ENCODE measurements around the gene MXRA8.

Gene MXRA8

DNA sequence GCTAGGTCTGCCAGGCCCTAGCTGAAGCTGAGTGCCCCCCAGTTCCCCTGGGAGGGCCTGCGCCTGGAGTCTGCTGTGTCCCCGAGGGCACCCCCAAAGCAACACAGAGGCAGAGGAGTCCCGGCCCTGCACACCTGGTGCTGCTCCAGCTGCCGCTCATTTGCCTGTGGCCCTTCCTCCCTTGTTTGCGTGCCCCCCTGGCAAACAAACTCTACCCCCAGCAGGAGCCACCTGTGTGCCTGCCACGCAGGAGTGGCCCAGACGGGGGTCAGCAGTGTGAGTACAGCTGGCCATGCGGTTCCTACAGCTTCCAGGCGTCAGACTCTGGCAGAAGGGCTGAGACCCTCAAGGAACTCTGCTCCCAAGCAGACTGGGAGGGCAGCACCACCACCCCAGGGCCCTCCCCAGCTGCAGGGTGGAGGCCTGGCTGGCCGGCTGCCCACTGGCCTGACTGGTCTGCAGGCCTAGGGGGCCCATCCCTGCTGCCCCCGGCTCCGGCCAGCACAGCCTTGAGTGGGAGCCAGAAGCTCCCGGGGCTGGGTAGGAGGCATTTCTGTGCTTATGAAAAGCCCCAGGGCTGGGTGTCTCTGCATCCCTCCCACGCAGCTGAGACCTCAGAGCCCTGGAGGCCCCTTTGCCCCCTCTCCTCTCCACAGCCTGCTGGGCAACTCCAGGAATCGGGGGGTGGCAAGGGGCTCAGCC lies 27.8 kb downstream of the MXRA8 start:
- Histone ChIP-seq H3K4me1 (ENCODE audit: control insufficient read depth, insufficient read depth, low read length, poor library complexity, severe bottlenecking) (peaks cover 13% of the 10 kb centered on the region), H3K9me3 (ENCODE audit: control insufficient read depth, low read length) (no peaks in the 10 kb centered on the region), H3K4me3 (ENCODE audit: insufficient read depth, low read depth, low read length, poor library complexity, severe bottlenecking) (no peak overlapping the region), H3K27me3 (replicated peaks; ENCODE audit: control insufficient read depth, insufficient read depth, low read length, poor library complexity, severe bottlenecking) (no peaks in the 10 kb centered on the region), H3K27ac (ENCODE audit: insufficient read depth, low read length, poor library complexity, severe bottlenecking) (no peak overlapping the region), H3K36me3 (ENCODE audit: control insufficient read depth, insufficient read depth, low read length) (peaks cover 17% of the 10 kb centered on the region)
- DNase-seq: no peak

GRCh38 chr1:1329304-1330210 lies 28.8 kb downstream of the MXRA8 start:
- no peak overlapping the region for H3K4me3 ChIP-seq (ENCODE audit: insufficient read depth, low read depth, low read length, poor library complexity, severe bottlenecking)
- peaks cover 17% of the 10 kb centered on the region for H3K36me3 ChIP-seq (ENCODE audit: control insufficient read depth, insufficient read depth, low read length)
- H3K9me3 ChIP-seq (ENCODE audit: control insufficient read depth, low read length): no peaks in the 10 kb centered on the region
- peaks cover 20% of the 10 kb centered on the region for H3K4me1 ChIP-seq (ENCODE audit: control insufficient read depth, insufficient read depth, low read length, poor library complexity, severe bottlenecking)
- no peaks in the 10 kb centered on the region for H3K27me3 ChIP-seq (replicated peaks; ENCODE audit: control insufficient read depth, insufficient read depth, low read length, poor library complexity, severe bottlenecking)
- no peak for DNase-seq
- no peak overlapping the region for H3K27ac ChIP-seq (ENCODE audit: insufficient read depth, low read length, poor library complexity, severe bottlenecking)

DNA sequence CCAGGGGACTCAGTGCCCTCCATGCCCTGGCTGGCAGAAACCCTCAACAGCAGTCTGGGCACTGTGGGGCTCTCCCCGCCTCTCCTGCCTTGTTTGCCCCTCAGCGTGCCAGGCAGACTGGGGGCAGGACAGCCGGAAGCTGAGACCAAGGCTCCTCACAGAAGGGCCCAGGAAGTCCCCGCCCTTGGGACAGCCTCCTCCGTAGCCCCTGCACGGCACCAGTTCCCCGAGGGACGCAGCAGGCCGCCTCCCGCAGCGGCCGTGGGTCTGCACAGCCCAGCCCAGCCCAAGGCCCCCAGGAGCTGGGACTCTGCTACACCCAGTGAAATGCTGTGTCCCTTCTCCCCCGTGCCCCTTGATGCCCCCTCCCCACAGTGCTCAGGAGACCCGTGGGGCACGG lies 30.1 kb downstream of the MXRA8 start:
- no peak for DNase-seq
- H3K36me3 ChIP-seq (ENCODE audit: control insufficient read depth, insufficient read depth, low read length): peaks cover 17% of the 10 kb centered on the region
- peaks cover 24% of the 10 kb centered on the region for H3K4me1 ChIP-seq (ENCODE audit: control insufficient read depth, insufficient read depth, low read length, poor library complexity, severe bottlenecking)
- no peaks in the 10 kb centered on the region for H3K27me3 ChIP-seq (replicated peaks; ENCODE audit: control insufficient read depth, insufficient read depth, low read length, poor library complexity, severe bottlenecking)
- H3K27ac ChIP-seq (ENCODE audit: insufficient read depth, low read length, poor library complexity, severe bottlenecking): no peak overlapping the region
- H3K9me3 ChIP-seq (ENCODE audit: control insufficient read depth, low read length): no peaks in the 10 kb centered on the region
- H3K4me3 ChIP-seq (ENCODE audit: insufficient read depth, low read depth, low read length, poor library complexity, severe bottlenecking): no peak overlapping the region

DNA sequence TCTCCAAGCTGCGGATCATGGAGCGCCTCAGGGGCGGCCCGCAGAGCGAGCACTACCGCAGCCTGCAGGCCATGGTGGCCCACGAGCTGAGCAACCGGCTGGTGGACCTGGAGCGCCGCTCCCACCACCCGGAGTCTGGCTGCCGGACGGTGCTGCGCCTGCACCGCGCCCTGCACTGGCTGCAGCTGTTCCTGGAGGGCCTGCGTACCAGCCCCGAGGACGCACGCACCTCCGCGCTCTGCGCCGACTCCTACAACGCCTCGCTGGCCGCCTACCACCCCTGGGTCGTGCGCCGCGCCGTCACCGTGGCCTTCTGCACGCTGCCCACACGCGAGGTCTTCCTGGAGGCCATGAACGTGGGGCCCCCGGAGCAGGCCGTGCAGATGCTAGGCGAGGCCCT lies 31.1 kb downstream of the MXRA8 start:
- Histone ChIP-seq H3K36me3 (ENCODE audit: control insufficient read depth, insufficient read depth, low read length) (peaks cover 17% of the 10 kb centered on the region), H3K4me3 (ENCODE audit: insufficient read depth, low read depth, low read length, poor library complexity, severe bottlenecking) (no peak overlapping the region), H3K27ac (ENCODE audit: insufficient read depth, low read length, poor library complexity, severe bottlenecking) (no peak overlapping the region), H3K9me3 (ENCODE audit: control insufficient read depth, low read length) (no peaks in the 10 kb centered on the region), H3K4me1 (ENCODE audit: control insufficient read depth, insufficient read depth, low read length, poor library complexity, severe bottlenecking) (peaks cover 30% of the 10 kb centered on the region), H3K27me3 (replicated peaks; ENCODE audit: control insufficient read depth, insufficient read depth, low read length, poor library complexity, severe bottlenecking) (no peaks in the 10 kb centered on the region)
- DNase-seq: no peak

GRCh38 chr1:1326075-1326605 lies 32.2 kb downstream of the MXRA8 start:
- Histone ChIP-seq H3K36me3 (ENCODE audit: control insufficient read depth, insufficient read depth, low read length) (peaks cover 20% of the 10 kb centered on the region), H3K4me1 (ENCODE audit: control insufficient read depth, insufficient read depth, low read length, poor library complexity, severe bottlenecking) (peaks cover 36% of the 10 kb centered on the region), H3K27me3 (replicated peaks; ENCODE audit: control insufficient read depth, insufficient read depth, low read length, poor library complexity, severe bottlenecking) (no peaks in the 10 kb centered on the region), H3K9me3 (ENCODE audit: control insufficient read depth, low read length) (no peaks in the 10 kb centered on the region), H3K27ac (ENCODE audit: insufficient read depth, low read length, poor library complexity, severe bottlenecking) (no peak overlapping the region), H3K4me3 (ENCODE audit: insufficient read depth, low read depth, low read length, poor library complexity, severe bottlenecking) (peak overlapping the region; percentile 78)
- no peak for DNase-seq

DNA sequence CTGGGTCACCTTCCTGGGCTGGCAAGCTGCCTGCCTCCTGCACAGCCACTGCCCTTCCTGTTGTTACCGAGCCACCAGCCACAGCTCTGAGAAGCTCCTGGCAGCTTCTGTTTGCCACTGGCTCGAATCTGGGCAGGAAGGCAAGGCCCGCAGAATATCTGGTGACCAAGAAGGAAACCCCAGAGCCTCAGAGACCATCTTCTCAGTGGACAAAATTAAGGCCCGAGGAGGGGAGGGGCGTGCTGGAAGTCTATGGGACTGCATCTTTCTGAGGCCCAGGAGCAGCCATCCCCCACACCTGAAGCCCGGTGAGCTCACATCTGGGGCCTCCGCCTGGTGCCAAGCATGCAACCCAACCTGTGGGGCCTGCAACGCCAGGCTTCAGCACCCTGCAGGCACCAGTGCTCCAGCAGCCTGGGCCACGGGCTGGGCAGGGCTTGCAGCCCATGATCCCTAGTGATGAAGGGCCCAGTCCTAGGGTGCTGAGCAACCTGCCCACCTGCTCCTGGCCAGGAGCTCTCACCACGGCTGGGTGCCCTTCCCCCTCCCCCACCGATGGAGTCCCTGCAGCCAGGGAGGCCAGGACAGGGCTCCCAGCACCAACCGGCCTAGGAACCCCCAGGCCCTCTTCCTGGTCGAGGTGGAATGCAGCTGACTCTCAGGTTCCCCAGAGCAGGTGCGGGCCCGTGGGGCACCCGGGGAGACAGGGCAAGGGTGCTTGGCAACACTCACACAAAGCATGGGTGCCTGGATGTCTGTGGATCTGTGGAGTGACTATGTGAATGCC lies 32.9 kb downstream of the MXRA8 start:
- no peaks in the 10 kb centered on the region for H3K27me3 ChIP-seq (replicated peaks; ENCODE audit: control insufficient read depth, insufficient read depth, low read length, poor library complexity, severe bottlenecking)
- DNase-seq: no peak
- H3K9me3 ChIP-seq (ENCODE audit: control insufficient read depth, low read length): no peaks in the 10 kb centered on the region
- H3K27ac ChIP-seq (ENCODE audit: insufficient read depth, low read length, poor library complexity, severe bottlenecking): peak overlapping the region; percentile 72
- peaks cover 23% of the 10 kb centered on the region for H3K36me3 ChIP-seq (ENCODE audit: control insufficient read depth, insufficient read depth, low read length)
- H3K4me1 ChIP-seq (ENCODE audit: control insufficient read depth, insufficient read depth, low read length, poor library complexity, severe bottlenecking): peaks cover 34% of the 10 kb centered on the region
- H3K4me3 ChIP-seq (ENCODE audit: insufficient read depth, low read depth, low read length, poor library complexity, severe bottlenecking): peak overlapping the region; percentile 78

GRCh38 chr1:1324524-1325287 lies 33.6 kb downstream of the MXRA8 start, which contains the start of the genes CPTP and INTS11:
CPTP (plus strand) TSS chr1:1324802; CDS start chr1:1326911, 2,109 bp downstream.
INTS11 (minus strand) TSS chr1:1324660; CDS start chr1:1324608, 52 bp downstream.
- no peaks in the 10 kb centered on the region for H3K9me3 ChIP-seq (ENCODE audit: control insufficient read depth, low read length)
- H3K27ac ChIP-seq (ENCODE audit: insufficient read depth, low read length, poor library complexity, severe bottlenecking): peak within 1 kb of the TSS; percentile 77
- no peaks in the 10 kb centered on the region for H3K27me3 ChIP-seq (replicated peaks; ENCODE audit: control insufficient read depth, insufficient read depth, low read length, poor library complexity, severe bottlenecking)
- H3K4me3 ChIP-seq (ENCODE audit: insufficient read depth, low read depth, low read length, poor library complexity, severe bottlenecking): peak within 1 kb of the TSS; percentile 78
- DNase-seq: peak; percentile 91 to 96 (median 95)
- H3K36me3 ChIP-seq (ENCODE audit: control insufficient read depth, insufficient read depth, low read length): peaks cover 31% of the 10 kb centered on the region
- peaks cover 34% of the 10 kb centered on the region for H3K4me1 ChIP-seq (ENCODE audit: control insufficient read depth, insufficient read depth, low read length, poor library complexity, severe bottlenecking)

- H3K4me1 ChIP-seq (ENCODE audit: control insufficient read depth, insufficient read depth, low read length, poor library complexity, severe bottlenecking): peaks cover 34% of the 10 kb centered on the region
- peak overlapping the region; percentile 77 for H3K27ac ChIP-seq (ENCODE audit: insufficient read depth, low read length, poor library complexity, severe bottlenecking)
- no peaks in the 10 kb centered on the region for H3K27me3 ChIP-seq (replicated peaks; ENCODE audit: control insufficient read depth, insufficient read depth, low read length, poor library complexity, severe bottlenecking)
- H3K9me3 ChIP-seq (ENCODE audit: control insufficient read depth, low read length): no peaks in the 10 kb centered on the region
- peaks cover 35% of the 10 kb centered on the region for H3K36me3 ChIP-seq (ENCODE audit: control insufficient read depth, insufficient read depth, low read length)
- H3K4me3 ChIP-seq (ENCODE audit: insufficient read depth, low read depth, low read length, poor library complexity, severe bottlenecking): peak overlapping the region; percentile 78
- no peak for DNase-seq
Observed at GRCh38 chr1:1324084-1324523, 34.3 kb downstream of the MXRA8 start.

GRCh38 chr1:1322952-1323351 lies 35.4 kb downstream of the MXRA8 start:
- Histone ChIP-seq H3K27ac (ENCODE audit: insufficient read depth, low read length, poor library complexity, severe bottlenecking) (no peak overlapping the region), H3K4me3 (ENCODE audit: insufficient read depth, low read depth, low read length, poor library complexity, severe bottlenecking) (no peak overlapping the region), H3K4me1 (ENCODE audit: control insufficient read depth, insufficient read depth, low read length, poor library complexity, severe bottlenecking) (peaks cover 34% of the 10 kb centered on the region), H3K27me3 (replicated peaks; ENCODE audit: control insufficient read depth, insufficient read depth, low read length, poor library complexity, severe bottlenecking) (no peaks in the 10 kb centered on the region), H3K36me3 (ENCODE audit: control insufficient read depth, insufficient read depth, low read length) (peaks cover 35% of the 10 kb centered on the region), H3K9me3 (ENCODE audit: control insufficient read depth, low read length) (no peaks in the 10 kb centered on the region)
- DNase-seq: no peak
